Dermis microvascular lymphatic vessel endothelial cell (primary cell): ENCODE results near the gene MED27. TPM values are rescaled to one million over a fixed set of nuclear protein-coding genes. Genes with fewer than 3 reads are reported as not detected.

Source experiments
- DNase-seq, 2 donors: peaks; one replicate each; pipeline versions ENCODE4 v3.0.0 to v3.0.0-alpha.2; 2010; ENCODE audit warnings: low read depth in 2 of 2
- total RNA-seq: library from RNA; depleted of rRNA; stranded (reverse); fragments of >200 nt; gene quantifications from 2 replicates; pipeline ENCODE4 v1.2.1, GENCODE V29; 2014

MED27 gene
- total RNA-seq, 1 donor from 2014 or later, result 11.6 TPM

DNA sequence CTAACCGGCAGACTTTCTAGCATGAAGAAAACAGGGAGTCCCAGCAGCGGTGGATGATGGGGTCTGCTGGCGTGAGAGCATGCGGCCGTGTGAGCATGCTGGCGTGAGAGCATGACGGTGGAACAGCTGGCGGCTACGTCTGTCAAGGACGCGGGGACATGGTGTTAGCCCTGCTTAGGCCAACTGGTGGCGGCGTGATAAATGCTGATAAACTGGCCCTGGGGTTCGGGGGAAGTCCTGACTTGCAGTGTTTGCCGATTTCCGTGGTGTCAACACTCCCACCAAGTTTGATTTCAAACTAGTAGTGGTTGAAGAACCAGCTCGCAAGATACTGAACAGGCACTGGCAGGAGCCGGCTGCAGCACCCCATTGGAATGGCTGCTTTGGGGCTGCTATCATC lies 217.4 kb downstream of the MED27 start:
- DNase-seq, result no peak

GRCh38 chr9:131860430-131860829 lies 219.2 kb downstream of the MED27 start:
- no peak for DNase-seq

DNA sequence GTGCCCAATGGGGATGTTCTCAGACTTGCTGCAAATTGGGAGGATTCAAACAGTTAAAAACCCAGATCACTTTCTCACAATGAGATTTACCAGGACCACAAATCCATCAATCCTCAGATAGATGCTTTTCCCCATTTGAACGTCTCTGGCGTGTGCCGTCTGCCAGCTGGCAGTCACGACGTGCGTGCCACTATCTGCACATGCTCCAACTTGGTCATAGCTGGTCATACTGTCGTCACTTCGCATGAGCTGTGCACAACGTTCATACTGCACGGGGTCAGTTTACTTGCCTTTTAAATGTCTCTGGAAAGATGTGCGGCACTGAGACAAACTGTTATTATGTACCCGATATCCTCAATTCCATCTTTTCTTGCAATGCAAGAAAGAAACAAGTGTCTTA lies 221.5 kb downstream of the MED27 start:
- no peak for DNase-seq

DNA sequence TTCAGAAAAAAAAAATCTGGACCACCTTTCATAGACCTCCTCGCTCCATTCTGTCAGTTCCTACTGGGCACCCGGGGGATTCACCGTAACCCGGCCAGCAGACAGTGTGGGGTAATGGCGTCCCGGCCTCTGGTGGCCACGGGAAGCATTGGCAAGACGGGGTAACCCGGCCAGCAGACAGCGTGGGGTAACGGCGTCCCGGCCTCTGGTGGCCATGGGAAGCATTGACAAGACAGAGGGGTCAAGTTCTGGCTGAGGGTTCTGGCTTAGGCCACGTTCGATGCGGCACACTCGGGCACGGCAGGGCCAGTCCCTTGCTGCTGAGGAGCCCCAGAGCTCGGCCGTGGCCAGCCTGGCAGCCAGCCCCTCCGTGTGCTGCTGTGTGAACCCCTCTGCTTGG lies 223.6 kb downstream of the MED27 start:
- DNase-seq, result no peak

- peak in 1 of 2 donors; percentile 25 for DNase-seq
Measured at GRCh38 chr9:131854896-131855613, 224.6 kb downstream of the MED27 start.

- no peak for DNase-seq
Measured at GRCh38 chr9:131854334-131854733, 225.3 kb downstream of the MED27 start.

GRCh38 chr9:131853434-131853833 lies 226.2 kb downstream of the MED27 start:
- DNase-seq, result no peak

DNA sequence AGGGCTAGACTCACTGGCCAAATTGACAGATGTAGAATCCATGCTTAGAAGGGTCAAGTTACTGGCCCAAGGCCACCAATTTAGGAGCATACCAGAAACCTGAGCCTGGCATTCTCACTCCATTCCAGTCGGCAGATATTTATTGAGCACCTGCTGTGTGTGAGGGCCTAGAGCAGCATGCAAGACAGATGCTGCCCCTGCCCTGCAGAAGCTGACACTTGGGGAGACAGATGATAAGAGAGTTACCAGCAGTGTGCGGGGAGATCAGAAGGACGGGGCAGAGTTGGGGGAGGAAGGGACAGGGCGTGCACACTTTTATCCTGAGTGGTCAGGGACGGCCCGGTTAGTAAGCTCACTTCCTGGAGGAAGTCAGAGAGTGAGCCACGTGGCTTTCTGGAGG lies 228.3 kb downstream of the MED27 start:
- DNase-seq, result no peak

DNA sequence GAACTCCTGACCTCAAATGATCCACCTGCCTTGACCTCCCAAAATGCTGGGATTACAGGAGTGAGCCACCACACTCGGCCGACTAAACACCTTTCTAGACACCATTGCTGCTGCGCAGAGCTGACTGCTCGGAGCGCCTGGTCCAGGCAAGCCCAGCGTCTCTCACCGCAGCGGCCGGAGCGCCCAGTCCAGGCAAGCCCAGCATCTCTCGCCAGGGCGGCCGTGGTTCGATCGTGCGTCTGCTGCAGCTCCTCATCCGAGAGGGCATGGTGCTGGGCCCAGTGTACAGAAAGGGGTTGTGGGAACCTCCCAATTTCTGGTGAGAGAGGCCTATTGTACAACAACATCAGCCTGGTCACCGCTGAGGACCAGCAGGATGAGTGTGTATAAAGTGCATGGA lies 230.3 kb downstream of the MED27 start:
- no peak for DNase-seq

DNA sequence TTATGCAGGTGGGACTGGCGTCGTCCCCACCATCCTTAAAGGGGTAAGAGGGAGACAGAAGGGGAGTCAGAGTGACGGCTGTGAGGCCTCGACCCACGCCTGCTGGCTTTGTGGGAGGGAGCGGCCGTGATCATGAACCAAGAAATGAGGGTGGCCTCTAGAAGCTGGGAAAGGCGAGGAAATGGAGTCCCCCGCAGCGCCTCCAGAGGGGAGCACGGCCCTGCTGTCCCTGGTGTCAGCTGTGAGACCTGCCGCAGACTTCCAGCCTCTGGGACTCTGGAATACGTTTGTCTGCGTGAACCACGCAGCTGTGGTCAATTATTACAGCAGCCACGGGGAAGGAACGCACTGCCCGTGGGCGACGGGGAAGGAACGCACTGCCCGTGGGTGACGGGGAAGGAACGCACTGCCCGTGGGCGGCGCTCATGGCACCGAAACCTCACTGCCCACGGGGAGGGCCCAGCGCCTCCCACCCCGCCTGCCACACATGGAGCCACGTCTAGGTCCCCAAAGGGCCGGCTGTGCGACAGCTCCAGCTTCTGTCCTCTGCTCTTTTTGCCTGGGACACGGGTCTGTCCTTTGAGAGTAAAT lies 231.0 kb downstream of the MED27 start:
- no peak for DNase-seq

- DNase-seq, result no peak
Measured at GRCh38 chr9:131847665-131848354, 231.9 kb downstream of the MED27 start.

DNA sequence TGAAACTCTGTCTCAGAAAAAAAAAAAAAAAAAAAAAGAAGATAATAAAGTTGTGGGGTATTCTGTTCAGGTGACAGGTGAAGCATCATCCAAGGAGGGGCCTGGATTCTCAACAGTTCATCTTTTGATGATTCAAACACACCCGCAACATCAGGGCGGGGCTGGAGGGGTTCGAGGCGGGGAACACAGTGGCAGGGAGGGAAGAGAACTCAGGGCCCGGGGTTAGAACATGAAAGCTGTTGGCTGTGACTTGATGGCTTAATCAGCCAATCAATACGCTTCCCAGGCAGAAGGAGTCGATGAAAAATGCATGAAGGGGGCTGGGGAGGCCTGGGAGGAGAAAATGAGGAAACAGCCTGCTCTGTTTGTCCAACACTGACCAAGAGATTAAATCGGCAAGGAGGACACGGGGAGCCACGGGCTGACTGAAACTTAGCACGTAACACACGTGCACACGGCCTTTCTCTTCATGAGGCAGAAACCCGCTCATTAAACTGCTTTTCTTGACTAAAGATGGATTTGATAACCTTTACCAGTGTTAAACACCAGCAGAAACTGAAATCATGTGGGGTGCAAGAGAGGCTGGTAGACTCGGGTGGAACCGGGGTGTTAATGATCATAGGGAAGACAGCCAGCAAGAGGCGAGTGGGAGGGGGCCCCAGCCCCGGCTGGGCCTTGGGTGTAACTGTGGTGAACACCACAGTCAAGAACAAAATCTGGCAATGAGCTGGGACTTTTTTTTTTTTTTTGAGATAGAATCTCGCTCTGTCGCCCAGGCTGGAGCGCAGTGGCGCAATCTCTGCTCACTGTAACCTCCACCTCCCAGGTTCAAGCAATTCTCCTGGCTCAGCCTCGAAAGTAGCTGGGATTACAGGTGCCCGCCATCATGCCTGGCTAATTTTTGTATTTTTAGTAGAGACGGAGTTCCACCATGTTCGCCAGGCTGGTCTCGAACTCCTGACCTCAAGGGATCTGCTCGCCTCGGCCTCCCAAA lies 234.1 kb downstream of the MED27 start:
- DNase-seq, result no peak

DNA sequence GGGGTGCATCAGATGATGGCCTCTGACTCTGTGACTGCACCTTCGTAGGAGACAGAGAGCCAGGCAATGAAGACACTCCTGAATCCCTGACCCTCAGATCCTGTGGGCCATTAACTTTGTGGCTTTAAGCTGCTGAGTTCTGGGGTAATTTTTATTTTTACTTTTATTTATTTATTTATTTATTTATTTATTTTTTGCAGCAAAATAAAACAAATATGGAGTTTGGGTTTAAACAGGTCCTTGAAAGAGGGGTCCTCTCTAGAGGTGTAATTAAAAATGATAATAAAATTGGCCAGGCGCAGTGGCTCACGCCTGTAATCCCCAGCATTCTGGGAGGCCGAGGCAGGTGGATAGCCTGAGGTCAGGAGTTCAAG lies 234.9 kb downstream of the MED27 start:
- DNase-seq, result no peak

DNA sequence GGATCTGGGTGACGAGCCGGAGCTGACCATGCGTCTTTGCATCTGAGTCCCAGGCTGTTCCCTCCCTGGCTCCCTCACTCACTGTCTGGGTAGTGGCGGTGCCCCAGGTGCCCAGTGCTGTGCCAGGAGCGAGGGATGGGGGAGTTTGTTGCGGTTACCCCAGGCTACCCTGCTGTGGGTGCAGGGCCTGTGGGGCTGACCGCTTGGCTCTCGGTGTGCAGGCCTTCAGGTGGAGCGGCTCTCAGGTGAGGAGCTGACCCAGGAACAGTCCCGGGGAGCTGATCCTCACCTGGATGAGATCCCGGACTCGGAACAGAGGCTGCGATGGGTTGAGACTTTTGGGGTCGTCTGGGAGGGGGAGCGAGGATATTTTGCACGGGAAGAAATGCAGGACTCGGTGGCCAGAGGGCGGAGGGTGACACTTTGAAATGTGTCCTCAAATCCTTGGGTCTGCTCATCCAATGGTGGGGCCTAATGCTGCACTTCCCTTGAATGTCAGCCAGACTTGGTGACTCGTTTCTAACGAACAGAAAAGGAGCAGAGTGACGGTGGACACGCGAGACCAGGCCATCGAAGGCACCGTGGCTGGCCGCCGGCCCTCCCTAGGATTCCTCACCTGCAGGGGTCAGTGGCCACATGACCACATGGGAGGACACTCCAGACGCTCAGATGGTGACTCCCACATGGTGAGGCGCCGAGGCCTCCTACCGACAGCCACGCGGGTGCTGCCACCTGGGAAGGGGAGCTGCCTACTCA lies 235.5 kb downstream of the MED27 start:
- no peak for DNase-seq

DNA sequence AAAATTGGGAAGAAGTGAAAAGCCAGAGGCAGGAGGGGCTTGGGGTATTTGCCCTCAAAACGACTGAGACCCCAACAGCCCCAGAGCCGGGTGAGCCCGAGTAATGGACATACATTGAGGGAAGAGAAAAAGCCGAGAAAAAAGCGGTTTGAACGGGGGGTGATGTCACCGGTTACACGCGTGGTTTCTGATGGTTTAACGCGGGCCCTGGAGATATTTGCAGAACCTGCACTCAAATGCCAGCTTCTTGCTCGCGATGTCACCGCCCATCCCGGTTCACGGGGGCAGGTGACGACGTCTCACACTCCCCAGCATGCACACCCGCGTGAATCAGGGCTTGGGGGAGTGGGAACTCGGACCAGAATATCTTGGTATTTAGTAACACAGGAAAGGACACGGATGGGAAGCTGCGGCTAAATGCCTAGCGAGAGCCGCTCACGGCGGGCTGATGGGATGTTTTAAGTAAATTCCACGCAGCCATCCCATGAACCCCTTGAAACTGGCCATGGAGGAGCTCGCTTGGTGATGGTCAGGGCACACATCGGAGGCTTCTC lies 237.8 kb downstream of the MED27 start:
- DNase-seq, result no peak

DNA sequence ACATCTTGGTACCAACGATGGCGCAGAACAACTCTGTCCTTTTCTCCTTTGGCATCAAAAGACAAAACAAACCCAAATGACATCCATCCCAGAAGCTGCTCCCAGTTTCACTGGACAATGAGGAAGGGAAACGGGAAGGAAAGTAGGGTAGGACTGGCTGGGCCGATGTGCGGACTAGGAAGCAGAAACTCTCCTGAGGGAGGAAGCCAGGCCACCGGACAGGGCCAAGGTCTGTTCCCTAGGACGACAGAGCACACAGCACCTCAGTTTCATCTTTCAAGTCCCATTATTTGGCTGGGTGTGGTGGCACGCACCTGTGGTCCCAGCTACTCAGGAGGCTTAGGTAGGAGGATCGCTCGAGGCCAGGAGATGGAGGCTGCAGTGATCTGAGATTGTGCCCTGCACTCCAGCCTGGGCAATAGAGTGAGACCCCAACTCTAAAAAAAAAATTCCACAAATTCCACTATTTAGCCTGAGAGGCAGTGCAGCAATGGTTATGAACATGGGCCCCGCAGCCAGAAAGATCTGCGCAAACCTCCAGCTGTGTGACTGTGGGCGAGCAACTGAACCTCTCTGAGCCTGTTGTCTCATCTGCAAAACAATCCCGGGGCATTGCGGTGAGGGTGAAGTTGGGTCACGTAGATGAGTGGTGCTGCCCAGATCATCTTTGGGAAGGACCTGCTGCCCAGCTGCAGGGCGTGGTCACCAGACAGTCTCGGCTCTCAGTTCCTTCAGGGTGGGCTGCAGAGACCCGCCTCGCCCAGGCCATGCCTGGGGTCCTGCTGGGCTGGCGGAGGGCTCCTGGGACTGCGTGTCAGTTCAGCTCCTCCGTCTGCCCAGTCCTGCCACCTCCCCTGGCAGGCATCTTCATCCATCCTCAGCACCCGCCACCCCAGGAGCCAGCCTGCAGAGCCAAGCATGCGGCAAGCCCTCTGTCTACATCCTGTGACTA lies 238.6 kb downstream of the MED27 start:
- no peak for DNase-seq

- no peak for DNase-seq
Measured at GRCh38 chr9:131840220-131840619, 239.4 kb downstream of the MED27 start.

- peak in 1 of 2 donors; percentile 32 for DNase-seq
Measured at GRCh38 chr9:131839281-131840084, 240.2 kb downstream of the MED27 start.
